Epithelial cell of proximal tubule (primary cell): ENCODE measurements around the gene RBBP6. TPM values are rescaled to one million over a fixed set of nuclear protein-coding genes. Genes with fewer than 3 reads are reported as not detected.
"Not testable (repeated sequence)": the region's sequence is repeated elsewhere in the genome, so short reads cannot be mapped to it uniquely, and the experiment has no call there.

Experiments
- DNase-seq: peaks from one replicate; pipeline ENCODE4 v3.0.0-alpha.2; 2011; ENCODE audit warnings: low read depth
- H3K4me3 ChIP-seq: 2 replicates; pipeline ENCODE4 v1.5.1; 2011; ENCODE audit warnings: low read depth, mild to moderate bottlenecking, low read length
- CTCF ChIP-seq: conservative IDR thresholded peaks from 2 replicates; pipeline ENCODE4 v1.5.1; 2012; ENCODE audit warnings: low read depth, mild to moderate bottlenecking, low read length
- total RNA-seq: library from RNA; depleted of rRNA; stranded (reverse); fragments of >200 nt; gene quantifications from 2 replicates; pipeline ENCODE4 v1.2.3, GENCODE V29; 2015

The RBBP6 gene
- 16.8 and 27.9 TPM in 2 replicates for total RNA-seq

GRCh38 chr16:24539295-24539849 is at the start of gene RBBP6:
RBBP6 (plus strand) TSS chr16:24539566; CDS start chr16:24540627, 1,061 bp downstream.
- peak; percentile 25 for TF ChIP-seq CTCF
- H3K4me3 ChIP-seq: peak within 1 kb of the TSS; percentile 94
- DNase-seq: peak; percentile 54

GRCh38 chr16:24490866-24491265 is 48.5 kb upstream of the RBBP6 start:
- no peak for TF ChIP-seq CTCF
- no peak for DNase-seq
- no peak overlapping the region for H3K4me3 ChIP-seq

GRCh38 chr16:24491731-24492130 is 47.6 kb upstream of the RBBP6 start:
- no peak for TF ChIP-seq CTCF
- H3K4me3 ChIP-seq: no peak overlapping the region
- DNase-seq: no peak

GRCh38 chr16:24493821-24494220 is 45.5 kb upstream of the RBBP6 start:
- no peak overlapping the region for H3K4me3 ChIP-seq
- TF ChIP-seq CTCF: no peak
- no peak for DNase-seq

GRCh38 chr16:24495207-24495606 is 44.2 kb upstream of the RBBP6 start:
- DNase-seq, H3K4me3 ChIP-seq: not testable (repeated sequence)

GRCh38 chr16:24497440-24497839 is 41.9 kb upstream of the RBBP6 start:
- TF ChIP-seq CTCF: no peak
- no peak for DNase-seq
- H3K4me3 ChIP-seq: no peak overlapping the region

GRCh38 chr16:24499193-24499814 is 40.1 kb upstream of the RBBP6 start:
- no peak for DNase-seq
- peak; percentile 53 for TF ChIP-seq CTCF
- no peak overlapping the region for H3K4me3 ChIP-seq
